ENCODE results near the gene LRP4. TPM values are rescaled to one million over a fixed set of nuclear protein-coding genes. Genes with fewer than 3 reads are reported as not detected.

LRP4 gene
- total RNA-seq, 1 donor, result 2.2 TPM

DNA sequence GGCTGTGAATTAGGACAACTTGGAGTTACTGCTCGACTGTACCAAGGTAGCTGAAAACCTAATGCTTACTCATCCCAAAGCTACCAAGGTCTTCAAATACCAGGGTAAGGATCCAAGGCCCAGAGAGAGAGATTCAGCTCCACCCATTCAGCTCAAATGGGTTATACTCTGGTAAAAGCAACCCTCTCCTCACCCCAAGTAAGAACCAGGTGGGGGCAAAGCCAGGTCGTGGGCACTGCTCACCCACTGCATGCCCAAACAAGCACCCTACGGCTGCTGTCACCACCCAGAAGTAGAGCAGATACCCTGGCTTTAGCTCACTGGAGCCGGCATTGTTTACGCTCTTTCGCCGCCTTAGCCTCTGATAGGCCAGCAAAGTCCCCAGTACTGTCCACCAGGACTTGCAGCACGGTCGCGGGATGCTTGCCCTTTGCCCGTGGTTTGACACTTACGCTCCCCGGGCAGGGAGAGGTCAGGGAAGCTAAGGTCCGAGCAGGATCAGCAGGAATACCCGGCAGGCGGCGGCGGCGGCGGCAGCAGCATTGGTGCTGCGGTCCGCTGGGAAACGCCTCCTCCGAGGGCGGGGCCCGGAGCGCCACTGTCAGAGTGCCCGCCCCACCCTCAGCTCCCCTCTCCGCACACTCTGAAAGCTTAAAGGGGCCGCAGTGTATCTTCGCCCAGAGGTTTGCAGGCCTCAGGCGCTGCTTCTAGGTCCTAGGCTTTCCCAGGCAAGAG is 91.9 kb downstream of the LRP4 start:
- DNase-seq (ENCODE audit: insufficient read length, low spot score, missing footprints), result peak; percentile 92
- H3K27ac ChIP-seq (ENCODE audit: low read depth, low read length), result peak overlapping the region; percentile 70
- H3K27me3 ChIP-seq (ENCODE audit: insufficient read depth, low read length), result no peaks in the 10 kb centered on the region
- H4K20me1 ChIP-seq (ENCODE audit: insufficient read depth, low read length), result peaks cover 25% of the 10 kb centered on the region
- TF ChIP-seq, protein P1, sequence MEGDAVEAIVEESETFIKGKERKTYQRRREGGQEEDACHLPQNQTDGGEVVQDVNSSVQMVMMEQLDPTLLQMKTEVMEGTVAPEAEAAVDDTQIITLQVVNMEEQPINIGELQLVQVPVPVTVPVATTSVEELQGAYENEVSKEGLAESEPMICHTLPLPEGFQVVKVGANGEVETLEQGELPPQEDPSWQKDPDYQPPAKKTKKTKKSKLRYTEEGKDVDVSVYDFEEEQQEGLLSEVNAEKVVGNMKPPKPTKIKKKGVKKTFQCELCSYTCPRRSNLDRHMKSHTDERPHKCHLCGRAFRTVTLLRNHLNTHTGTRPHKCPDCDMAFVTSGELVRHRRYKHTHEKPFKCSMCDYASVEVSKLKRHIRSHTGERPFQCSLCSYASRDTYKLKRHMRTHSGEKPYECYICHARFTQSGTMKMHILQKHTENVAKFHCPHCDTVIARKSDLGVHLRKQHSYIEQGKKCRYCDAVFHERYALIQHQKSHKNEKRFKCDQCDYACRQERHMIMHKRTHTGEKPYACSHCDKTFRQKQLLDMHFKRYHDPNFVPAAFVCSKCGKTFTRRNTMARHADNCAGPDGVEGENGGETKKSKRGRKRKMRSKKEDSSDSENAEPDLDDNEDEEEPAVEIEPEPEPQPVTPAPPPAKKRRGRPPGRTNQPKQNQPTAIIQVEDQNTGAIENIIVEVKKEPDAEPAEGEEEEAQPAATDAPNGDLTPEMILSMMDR (IDR thresholded peaks at IDR 0.05; ENCODE audit: extremely low read depth, low read depth, low read length), result no peak
- peak overlapping the region; percentile 96 for H3K4me2 ChIP-seq (ENCODE audit: insufficient read depth, low read length)
- peaks cover 26% of the 10 kb centered on the region for H3K4me1 ChIP-seq (ENCODE audit: insufficient read depth, low read length)
- H3K36me3 ChIP-seq (ENCODE audit: insufficient read depth, low read length), result no peaks in the 10 kb centered on the region
- H3K9me3 ChIP-seq (ENCODE audit: low read depth, low read length), result no peaks in the 10 kb centered on the region
- H2AFZ ChIP-seq (ENCODE audit: low read length), result peak overlapping the region; percentile 95
- peaks cover 99% of the 10 kb centered on the region for H3K79me2 ChIP-seq (ENCODE audit: insufficient read depth, low read length)
- peak overlapping the region; percentile 88 for H3K4me3 ChIP-seq (ENCODE audit: insufficient read depth, low read length)

DNA sequence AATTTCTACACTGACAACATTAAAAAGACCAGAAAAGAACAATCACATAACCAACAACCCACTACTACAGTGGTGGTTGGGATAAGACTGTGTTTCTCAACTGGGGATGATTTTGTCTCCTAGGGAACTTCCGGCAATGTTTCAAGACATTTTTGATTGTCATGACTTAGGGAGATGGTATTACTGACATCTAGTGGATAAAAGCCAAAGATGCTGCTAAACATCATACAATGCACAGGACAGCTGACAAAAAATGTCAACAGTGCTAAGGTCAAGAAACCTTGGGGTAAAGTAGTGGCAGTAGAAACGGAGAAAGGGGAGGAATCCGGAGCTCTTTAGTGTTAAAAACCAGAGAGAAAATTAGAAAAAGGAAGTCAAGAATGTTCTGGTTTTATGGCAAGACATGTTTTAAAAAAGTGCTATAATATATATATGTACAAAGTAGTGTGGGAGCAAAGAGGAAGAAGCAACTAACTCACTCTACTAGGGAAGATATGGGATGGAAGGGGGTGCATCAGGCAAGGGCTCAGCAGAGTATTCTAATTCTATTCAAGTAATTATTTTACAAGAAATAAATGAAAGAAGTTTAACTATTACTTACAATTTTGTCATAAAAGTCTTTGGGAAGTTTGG is 109.4 kb downstream of the LRP4 start:
- H3K4me1 ChIP-seq (ENCODE audit: insufficient read depth, low read length), result peaks cover 7% of the 10 kb centered on the region
- H2AFZ ChIP-seq (ENCODE audit: low read length), result no peak overlapping the region
- H3K36me3 ChIP-seq (ENCODE audit: insufficient read depth, low read length), result peaks cover 49% of the 10 kb centered on the region
- no peak overlapping the region for H3K4me3 ChIP-seq (ENCODE audit: insufficient read depth, low read length)
- H4K20me1 ChIP-seq (ENCODE audit: insufficient read depth, low read length), result no peaks in the 10 kb centered on the region
- H3K27me3 ChIP-seq (ENCODE audit: insufficient read depth, low read length), result no peaks in the 10 kb centered on the region
- H3K79me2 ChIP-seq (ENCODE audit: insufficient read depth, low read length), result peaks cover 16% of the 10 kb centered on the region
- no peak overlapping the region for H3K4me2 ChIP-seq (ENCODE audit: insufficient read depth, low read length)
- TF ChIP-seq, protein P1 (IDR thresholded peaks at IDR 0.05; ENCODE audit: extremely low read depth, low read depth, low read length), result peak; percentile 40
- H3K9me3 ChIP-seq (ENCODE audit: low read depth, low read length), result no peaks in the 10 kb centered on the region
- peak overlapping the region; percentile 23 for H3K27ac ChIP-seq (ENCODE audit: low read depth, low read length)
- DNase-seq (ENCODE audit: insufficient read length, low spot score, missing footprints), result no peak

Other genes with a start within 250 kb of the LRP4 start
- gene ARHGAP1, start 217.9 kb downstream of the LRP4 start, total RNA-seq, result 88.3 and 100 TPM in 2 replicates
- gene ZNF408, start 217.5 kb downstream of the LRP4 start, total RNA-seq, result 16.2 and 16.3 TPM in 2 replicates
- not detected in 2 replicates for gene F2, start 199.3 kb downstream of the LRP4 start, total RNA-seq
- 52.7 and 56.5 TPM in 2 replicates for gene CKAP5, start 72.3 kb downstream of the LRP4 start, total RNA-seq
- 27.1 and 31.5 TPM in 2 replicates for gene CSTPP1, start 18.2 kb upstream of the LRP4 start, total RNA-seq